ENCODE data around the gene PRSS35.

GRCh38 chr6:83511266-83511665 is 1.1 kb upstream of the PRSS35 start:
- TF ChIP-seq CTCF (IDR thresholded peaks at IDR 0.05; ENCODE audit: poor library complexity), result no peak
- no peak for TF ChIP-seq EZH2 (IDR thresholded peaks at IDR 0.05; ENCODE audit: borderline replicate concordance)
